ENCODE measurements around the gene SLC35C1. TPM values are rescaled to one million over a fixed set of nuclear protein-coding genes. Genes with fewer than 3 reads are reported as not detected.

SLC35C1 gene
- total RNA-seq, 1 experiment from 2014 or later = 14.0 TPM

DNA sequence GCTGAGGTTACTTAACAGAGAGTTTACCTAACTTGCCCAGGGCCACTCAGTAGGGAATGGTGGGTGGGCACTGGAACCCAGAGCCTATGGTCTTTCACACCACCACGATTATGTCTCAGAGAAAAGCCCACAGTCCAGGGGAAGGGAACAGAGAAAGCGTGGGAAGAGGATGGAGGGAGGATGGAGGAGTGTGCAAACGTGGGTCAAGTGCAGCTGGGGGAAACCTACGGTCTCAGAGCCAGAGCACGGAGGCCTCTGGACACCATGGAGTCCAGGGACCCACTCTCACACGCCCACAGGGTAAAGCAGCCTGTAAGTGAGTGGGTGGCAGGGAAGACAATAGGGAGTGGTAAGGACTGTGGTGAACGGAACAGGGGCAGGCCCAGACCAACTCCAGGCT, 47.3 kb upstream of the SLC35C1 start:
- no peaks in the 10 kb centered on the region for H3K36me3 Mint-ChIP-seq (ENCODE audit: insufficient read depth, unreplicated experiment)
- no peak overlapping the region for H3K27ac Mint-ChIP-seq (ENCODE audit: unreplicated experiment)
- Histone ChIP-seq H3K27me3 (replicated peaks; ENCODE audit: control insufficient read depth, insufficient read depth, low read length) (no peaks in the 10 kb centered on the region), H3K9me3 (no peaks in the 10 kb centered on the region), H3K4me1 (peaks cover 15% of the 10 kb centered on the region), H3K4me3 (ENCODE audit: low read depth, low read length) (no peak overlapping the region), H3K36me3 (ENCODE audit: control insufficient read depth, insufficient read depth, low read length) (no peaks in the 10 kb centered on the region)
- TF ChIP-seq, protein P1, sequence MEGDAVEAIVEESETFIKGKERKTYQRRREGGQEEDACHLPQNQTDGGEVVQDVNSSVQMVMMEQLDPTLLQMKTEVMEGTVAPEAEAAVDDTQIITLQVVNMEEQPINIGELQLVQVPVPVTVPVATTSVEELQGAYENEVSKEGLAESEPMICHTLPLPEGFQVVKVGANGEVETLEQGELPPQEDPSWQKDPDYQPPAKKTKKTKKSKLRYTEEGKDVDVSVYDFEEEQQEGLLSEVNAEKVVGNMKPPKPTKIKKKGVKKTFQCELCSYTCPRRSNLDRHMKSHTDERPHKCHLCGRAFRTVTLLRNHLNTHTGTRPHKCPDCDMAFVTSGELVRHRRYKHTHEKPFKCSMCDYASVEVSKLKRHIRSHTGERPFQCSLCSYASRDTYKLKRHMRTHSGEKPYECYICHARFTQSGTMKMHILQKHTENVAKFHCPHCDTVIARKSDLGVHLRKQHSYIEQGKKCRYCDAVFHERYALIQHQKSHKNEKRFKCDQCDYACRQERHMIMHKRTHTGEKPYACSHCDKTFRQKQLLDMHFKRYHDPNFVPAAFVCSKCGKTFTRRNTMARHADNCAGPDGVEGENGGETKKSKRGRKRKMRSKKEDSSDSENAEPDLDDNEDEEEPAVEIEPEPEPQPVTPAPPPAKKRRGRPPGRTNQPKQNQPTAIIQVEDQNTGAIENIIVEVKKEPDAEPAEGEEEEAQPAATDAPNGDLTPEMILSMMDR (IDR thresholded peaks at IDR 0.05; ENCODE audit: insufficient read depth in 1 of 2, low read depth in 1 of 2, low read length in 1 of 2, severe bottlenecking in 1 of 2, unreplicated experiment in 1 of 2) = no peak
- ChIA-PET POLR2A (no interaction called here), CTCF (interaction anchor here (0.7 to 2.8 kb wide), 3 partner anchors 11 to 14 kb away, joined by 3 to 8 read pairs (median 6); no protein-coding TSS in a partner anchor)
- no peaks in the 10 kb centered on the region for H3K27me3 Mint-ChIP-seq (ENCODE audit: insufficient read depth, unreplicated experiment)
- peaks cover 8% of the 10 kb centered on the region for H3K4me1 Mint-ChIP-seq (ENCODE audit: low read depth, unreplicated experiment)
- no TSS peak for BruUV-seq (replicated peaks)
- intact Hi-C loops (cut with micrococcal nuclease; ENCODE audit: unreplicated experiment) = no loop called here
- no peaks in the 10 kb centered on the region for H3K9me3 Mint-ChIP-seq (ENCODE audit: unreplicated experiment)
- no peak for DNase-seq
- H3K4me3 Mint-ChIP-seq (ENCODE audit: unreplicated experiment) = no peak overlapping the region

DNA sequence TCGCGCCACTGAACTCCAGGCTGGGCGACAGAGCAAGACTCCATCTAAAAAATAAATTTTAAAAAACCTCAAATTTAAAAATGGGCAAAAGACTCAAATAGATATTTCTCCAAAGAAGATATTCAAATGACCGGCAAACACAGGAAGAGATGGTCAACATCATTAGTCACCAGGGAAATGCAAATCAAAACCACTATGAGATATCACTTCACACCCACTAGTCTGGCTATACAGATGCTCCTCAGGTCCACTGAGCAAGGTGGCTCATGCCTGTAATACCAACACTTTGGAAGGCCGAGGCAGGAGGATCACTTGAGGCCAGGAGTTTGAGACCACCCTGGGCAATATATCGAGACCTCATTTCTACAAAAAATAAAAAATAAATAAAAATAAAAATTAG, 43.3 kb upstream of the SLC35C1 start:
- no peak overlapping the region for H3K4me3 ChIP-seq (ENCODE audit: low read depth, low read length)
- TF ChIP-seq, protein P1 (IDR thresholded peaks at IDR 0.05; ENCODE audit: insufficient read depth in 1 of 2, low read depth in 1 of 2, low read length in 1 of 2, severe bottlenecking in 1 of 2, unreplicated experiment in 1 of 2) = no peak
- H3K4me1 ChIP-seq = peaks cover 9% of the 10 kb centered on the region; the same call in 1 of the 2 replicates
- H3K4me3 Mint-ChIP-seq (ENCODE audit: unreplicated experiment) = no peak overlapping the region
- peaks cover 14% of the 10 kb centered on the region for H3K27me3 Mint-ChIP-seq (ENCODE audit: insufficient read depth, unreplicated experiment)
- ChIA-PET CTCF (interaction anchor here (1.3 kb wide), 1 partner anchor 10 kb away, joined by 7 read pairs; no protein-coding TSS in a partner anchor), POLR2A (no interaction called here)
- H3K9me3 ChIP-seq = no peaks in the 10 kb centered on the region
- H3K9me3 Mint-ChIP-seq (ENCODE audit: unreplicated experiment) = no peaks in the 10 kb centered on the region
- no peaks in the 10 kb centered on the region for H3K36me3 ChIP-seq (ENCODE audit: control insufficient read depth, insufficient read depth, low read length)
- H3K4me1 Mint-ChIP-seq (ENCODE audit: low read depth, unreplicated experiment) = peaks cover 8% of the 10 kb centered on the region
- intact Hi-C loops (cut with micrococcal nuclease; ENCODE audit: unreplicated experiment) = no loop called here
- H3K36me3 Mint-ChIP-seq (ENCODE audit: insufficient read depth, unreplicated experiment) = no peaks in the 10 kb centered on the region
- H3K27ac Mint-ChIP-seq (ENCODE audit: unreplicated experiment) = no peak overlapping the region
- no peak for DNase-seq
- no TSS peak for BruUV-seq (replicated peaks)
- H3K27me3 ChIP-seq (replicated peaks; ENCODE audit: control insufficient read depth, insufficient read depth, low read length) = peaks cover 1% of the 10 kb centered on the region

DNA sequence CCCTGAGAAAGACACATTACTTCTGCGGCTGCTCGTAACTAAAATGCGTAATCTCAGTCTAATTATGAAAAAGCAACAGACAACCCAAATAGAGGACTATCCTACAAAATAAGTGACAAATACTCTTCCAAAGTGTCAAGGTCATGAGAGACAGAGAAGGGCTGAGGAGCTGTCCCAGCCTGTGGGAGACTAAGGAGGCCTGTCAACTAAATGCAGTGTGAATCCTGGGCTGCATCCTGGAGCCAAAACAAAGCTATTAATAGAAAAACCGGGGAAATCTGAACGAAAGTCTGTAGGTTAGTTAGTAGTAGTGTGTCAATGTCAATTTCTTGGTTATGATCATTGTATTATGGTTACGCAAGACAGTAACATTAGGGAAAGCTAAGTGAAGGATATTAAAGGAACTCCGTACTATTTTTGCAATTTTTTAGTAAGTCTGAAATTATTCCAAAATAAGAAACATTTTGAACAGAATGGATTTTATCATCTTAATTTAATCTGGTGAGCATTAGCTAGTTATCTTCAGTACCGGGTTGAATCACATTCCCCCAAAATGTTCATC, 39.8 kb upstream of the SLC35C1 start:
- ChIA-PET CTCF (no interaction called here), POLR2A (no interaction called here)
- intact Hi-C loops (cut with micrococcal nuclease; ENCODE audit: unreplicated experiment) = no loop called here
- no peaks in the 10 kb centered on the region for H3K4me1 ChIP-seq
- Mint-ChIP-seq H3K4me3 (ENCODE audit: unreplicated experiment) (no peak overlapping the region), H3K4me1 (ENCODE audit: low read depth, unreplicated experiment) (no peaks in the 10 kb centered on the region), H3K9me3 (ENCODE audit: unreplicated experiment) (no peaks in the 10 kb centered on the region), H3K27me3 (ENCODE audit: insufficient read depth, unreplicated experiment) (peaks cover 25% of the 10 kb centered on the region), H3K36me3 (ENCODE audit: insufficient read depth, unreplicated experiment) (no peaks in the 10 kb centered on the region), H3K27ac (ENCODE audit: unreplicated experiment) (no peak overlapping the region)
- BruUV-seq (replicated peaks) = no TSS peak
- H3K36me3 ChIP-seq (ENCODE audit: control insufficient read depth, insufficient read depth, low read length) = no peaks in the 10 kb centered on the region
- TF ChIP-seq, protein P1 (IDR thresholded peaks at IDR 0.05; ENCODE audit: insufficient read depth in 1 of 2, low read depth in 1 of 2, low read length in 1 of 2, severe bottlenecking in 1 of 2, unreplicated experiment in 1 of 2) = no peak
- H3K27me3 ChIP-seq (replicated peaks; ENCODE audit: control insufficient read depth, insufficient read depth, low read length) = peaks cover 1% of the 10 kb centered on the region
- no peak for DNase-seq
- H3K4me3 ChIP-seq (ENCODE audit: low read depth, low read length) = no peak overlapping the region
- H3K9me3 ChIP-seq = no peaks in the 10 kb centered on the region
